Measurements from ENCODE around the gene PTPRS. TPM values are rescaled to one million over a fixed set of nuclear protein-coding genes. Genes with fewer than 3 reads are reported as not detected.

The PTPRS gene
- polyA plus RNA-seq, 12 donors, result 27.7 to 83.3 (median 37.3) TPM; not detected in 1

GRCh38 chr19:5312058-5312457 is 28.6 kb downstream of the PTPRS start:
- DNase-seq, result no peak

- DNase-seq, result no peak
Measured at GRCh38 chr19:5309438-5310204, 31.0 kb downstream of the PTPRS start.

GRCh38 chr19:5308451-5309437 is 31.9 kb downstream of the PTPRS start:
- peak; percentile 65 for DNase-seq

- no peak for DNase-seq
Measured at GRCh38 chr19:5307655-5308054, 33.0 kb downstream of the PTPRS start.

GRCh38 chr19:5305163-5305562 is 35.4 kb downstream of the PTPRS start:
- no peak for DNase-seq

DNA sequence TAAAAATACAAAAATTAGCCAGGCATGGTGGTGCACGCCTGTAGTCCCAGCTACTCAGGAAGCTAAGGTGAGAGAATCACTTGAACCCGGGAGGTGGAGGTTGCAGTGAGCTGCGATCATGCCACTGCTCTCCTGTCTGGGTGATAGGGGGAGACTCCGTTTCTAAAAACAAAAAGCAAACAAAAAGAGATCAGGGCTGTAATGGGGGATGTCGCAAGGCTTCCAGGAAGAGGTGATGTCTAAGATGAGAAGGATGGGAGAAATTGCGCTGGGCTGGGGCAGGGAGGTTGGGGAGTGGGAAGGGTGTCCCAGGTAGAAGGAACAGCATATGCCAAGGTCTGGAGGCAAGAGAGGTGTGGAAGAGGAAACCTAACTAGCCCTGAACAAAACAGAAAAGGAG is 36.1 kb downstream of the PTPRS start:
- DNase-seq, result no peak

DNA sequence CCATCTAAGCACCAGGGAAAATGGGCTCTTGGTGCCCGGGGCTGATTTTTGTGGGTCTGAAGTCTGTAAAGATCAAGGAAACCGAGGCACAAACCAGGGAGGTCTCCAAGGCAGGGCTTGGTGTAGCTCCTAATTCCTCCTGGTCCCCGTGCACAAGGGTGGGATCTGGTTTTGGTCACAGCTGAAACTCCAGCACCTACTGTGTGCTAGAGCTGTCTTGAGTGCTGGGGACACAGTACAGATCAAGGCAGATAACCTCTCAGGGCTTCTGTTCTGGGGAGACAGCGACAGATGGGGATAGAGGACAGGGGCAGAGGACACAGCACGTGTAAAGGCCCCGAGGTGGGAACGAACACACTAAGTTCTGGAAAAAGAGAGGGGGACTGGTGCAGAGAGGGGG is 37.4 kb downstream of the PTPRS start:
- no peak for DNase-seq

DNA sequence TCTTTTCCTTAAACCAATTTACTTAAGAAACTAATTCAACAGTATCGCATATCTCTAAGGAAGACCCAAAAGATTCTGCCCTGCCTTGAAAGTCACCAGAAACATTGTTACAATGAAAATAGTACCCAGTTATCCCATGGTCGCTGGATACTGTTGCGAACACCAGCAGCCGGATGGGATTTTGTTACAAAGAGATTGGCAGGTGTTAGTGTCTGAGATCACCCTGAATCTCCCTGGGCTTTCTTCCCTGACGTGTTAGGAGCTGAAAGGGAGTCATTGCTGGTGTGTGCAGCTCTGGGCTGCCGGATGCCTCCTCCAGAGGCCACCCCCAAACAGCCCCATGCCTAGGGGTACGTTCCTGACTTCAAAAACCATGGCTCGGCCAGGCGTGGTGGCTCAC is 38.2 kb downstream of the PTPRS start:
- no peak for DNase-seq

DNA sequence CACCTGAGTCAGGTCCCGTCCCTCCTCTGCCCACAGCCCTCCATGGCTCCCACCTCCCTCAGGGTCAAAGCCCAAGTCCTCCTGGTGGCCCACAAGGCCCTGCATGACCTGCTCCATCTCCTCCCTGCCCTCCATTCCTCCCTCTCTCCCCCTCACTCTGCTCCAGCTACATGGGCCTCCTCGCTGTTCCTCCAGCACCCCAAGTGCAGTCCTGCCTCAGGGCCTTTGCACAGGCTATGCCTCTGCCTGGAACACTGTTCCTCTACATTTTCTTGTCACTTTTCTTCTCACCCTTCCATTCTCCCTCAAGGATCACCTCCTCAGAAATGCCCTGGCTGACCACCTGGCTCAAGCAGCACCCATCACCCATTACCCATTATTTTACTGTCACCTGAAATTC is 41.5 kb downstream of the PTPRS start:
- no peak for DNase-seq

- DNase-seq, result no peak
Measured at GRCh38 chr19:5298471-5298901, 42.1 kb downstream of the PTPRS start.

DNA sequence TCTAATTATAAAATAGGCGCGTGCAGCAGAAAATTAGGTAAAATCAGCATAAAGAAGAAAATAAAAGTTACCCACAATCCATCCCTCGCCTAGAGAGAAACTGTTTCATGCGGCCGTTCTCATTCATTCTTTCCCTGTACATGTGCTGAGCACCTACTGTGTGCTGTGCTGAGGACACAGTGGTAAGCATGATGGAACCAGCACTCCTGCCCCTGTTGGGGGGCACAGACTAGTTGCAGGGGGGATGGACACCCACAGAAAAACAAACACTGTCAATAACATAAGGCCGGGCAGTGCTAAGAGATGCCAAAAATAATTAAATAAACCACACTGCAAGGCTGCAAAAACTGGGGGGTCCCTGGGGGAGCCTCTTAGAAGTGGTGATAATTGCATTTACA is 43.3 kb downstream of the PTPRS start:
- DNase-seq, result no peak

- DNase-seq, result no peak
Measured at GRCh38 chr19:5296457-5297271, 43.9 kb downstream of the PTPRS start.

- DNase-seq, result no peak
Measured at GRCh38 chr19:5296021-5296420, 44.6 kb downstream of the PTPRS start.

- no peak for DNase-seq
Measured at GRCh38 chr19:5294403-5295160, 46.0 kb downstream of the PTPRS start.

DNA sequence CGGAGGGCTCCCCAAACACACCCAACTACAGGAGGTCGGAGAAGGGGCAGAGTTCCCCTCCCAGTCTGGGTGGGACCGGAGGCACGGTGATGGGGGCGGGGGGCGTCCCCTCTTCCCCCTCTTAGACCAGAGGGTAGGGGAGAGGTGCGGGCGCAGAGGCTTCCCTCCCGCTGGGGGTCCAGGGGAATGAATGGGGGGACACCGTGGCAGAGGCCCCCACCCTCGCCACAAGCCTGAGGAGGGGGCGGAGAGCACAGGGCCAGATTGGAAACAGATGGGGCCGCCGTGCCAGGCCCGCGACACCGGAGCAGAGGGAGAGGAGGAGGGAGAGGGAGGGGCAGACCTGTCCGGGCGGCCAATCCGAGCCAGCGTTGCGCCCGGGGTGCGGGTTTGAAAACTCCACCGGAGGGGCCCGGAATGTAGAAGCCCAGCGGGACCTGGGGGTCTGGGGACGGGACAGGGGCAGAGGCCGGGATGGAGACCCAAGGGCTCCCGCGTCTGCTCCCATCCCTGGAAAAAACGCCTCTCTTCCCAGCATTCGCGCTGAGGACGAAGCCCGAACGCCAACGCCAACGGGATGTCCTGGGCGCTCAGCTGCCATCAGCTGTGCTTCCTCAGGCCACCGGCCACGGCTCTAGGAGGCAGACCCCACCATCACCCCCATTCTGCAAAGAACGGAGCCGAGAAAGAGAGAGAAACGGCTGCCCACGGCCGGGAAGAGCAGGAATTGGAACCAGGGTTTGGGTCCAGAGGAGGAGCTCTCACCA is 46.8 kb downstream of the PTPRS start:
- no peak for DNase-seq

- DNase-seq, result peak; percentile 77
Measured at GRCh38 chr19:5292822-5293611, 47.6 kb downstream of the PTPRS start.

GRCh38 chr19:5292453-5292821 is 48.2 kb downstream of the PTPRS start:
- DNase-seq, result no peak

- no peak for DNase-seq
Measured at GRCh38 chr19:5291588-5292193, 48.9 kb downstream of the PTPRS start.
